ENCODE measurements around the gene ENTPD2. TPM values are rescaled to one million over a fixed set of nuclear protein-coding genes. Genes with fewer than 3 reads are reported as not detected.

Gene ENTPD2
- total and polyA plus RNA-seq, 10 of the 15 experiments (the other 5 are each of a cell fraction or from before 2014, with no cell fraction given): 0.15 to 1.8 (median 0.65) TPM; not detected in 2

DNA sequence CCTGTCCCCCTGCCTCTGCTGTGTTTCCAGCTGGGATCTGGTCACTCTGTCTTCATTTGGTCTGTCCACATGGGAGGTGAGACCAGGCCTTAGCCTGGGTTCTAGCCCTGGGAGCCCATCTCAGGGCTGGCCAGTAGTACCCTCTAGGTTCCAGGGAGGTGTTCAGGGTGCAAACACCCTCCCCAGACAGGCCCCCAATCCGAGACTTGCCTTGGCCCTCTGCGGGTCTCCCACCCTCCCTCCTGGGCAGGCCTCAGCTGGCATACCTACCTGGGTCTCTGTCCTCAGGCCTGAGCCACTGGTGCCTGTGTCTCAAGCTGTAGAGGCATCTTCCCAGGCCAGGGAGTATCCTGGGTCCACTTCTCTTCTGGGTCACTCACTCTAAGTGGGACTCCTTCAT, 17.4 kb upstream of the ENTPD2 start (continued):
- TF ChIP-seq, protein P1, sequence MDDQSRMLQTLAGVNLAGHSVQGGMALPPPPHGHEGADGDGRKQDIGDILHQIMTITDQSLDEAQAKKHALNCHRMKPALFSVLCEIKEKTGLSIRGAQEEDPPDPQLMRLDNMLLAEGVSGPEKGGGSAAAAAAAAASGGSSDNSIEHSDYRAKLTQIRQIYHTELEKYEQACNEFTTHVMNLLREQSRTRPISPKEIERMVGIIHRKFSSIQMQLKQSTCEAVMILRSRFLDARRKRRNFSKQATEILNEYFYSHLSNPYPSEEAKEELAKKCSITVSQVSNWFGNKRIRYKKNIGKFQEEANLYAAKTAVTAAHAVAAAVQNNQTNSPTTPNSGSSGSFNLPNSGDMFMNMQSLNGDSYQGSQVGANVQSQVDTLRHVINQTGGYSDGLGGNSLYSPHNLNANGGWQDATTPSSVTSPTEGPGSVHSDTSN (IDR thresholded peaks at IDR 0.05; ENCODE audit: insufficient replicate concordance, low read depth, low read length): no peak

GRCh38 chr9:137070906-137071275, 17.0 kb upstream of the ENTPD2 start:
- CTCF ChIA-PET: interaction anchor here (0.7 to 7.9 kb wide), 12 partner anchors 10 to 278 kb away, joined by 3 to 80 read pairs (median 8); partner anchors contain the start of genes CYSRT1, MAN1B1 and RNF208
- 11% methylated on average over 6 of the region's 6 CpGs for WGBS (ENCODE audit: insufficient coverage, insufficient replicate concordance, low lambda C conversion rate, missing lambda C conversion rate)
- intact Hi-C loops (cut with micrococcal nuclease; ENCODE audit: unreplicated experiment) (no loop called here), in situ Hi-C loops (cut with MboI) (no loop called here)
- H3K27ac ChIP-seq (ENCODE audit: control insufficient read depth, insufficient read depth): peak overlapping the region; percentile 70
- H3K4me1 ChIP-seq (ENCODE audit: control insufficient read depth, insufficient read depth, low read length): peaks cover 33% of the 10 kb centered on the region
- H3K9me3 ChIP-seq (replicated peaks; ENCODE audit: control insufficient read depth, insufficient read depth, low read length): no peaks in the 10 kb centered on the region
- no peaks in the 10 kb centered on the region for H3K27me3 ChIP-seq (replicated peaks in 1 of 2; ENCODE audit: control insufficient read depth in 2 of 2, insufficient read depth in 2 of 2, low read length in 1 of 2)
- SMC1A ChIA-PET (ENCODE audit: uncharacterized antibody, unreplicated experiment): interaction anchor here (1.1 to 7.2 kb wide), 5 partner anchors 11 to 36 kb away, joined by 3 to 30 read pairs (median 6); partner anchors contain the start of gene MAN1B1
- H3K4me2 ChIP-seq (ENCODE audit: control insufficient read depth, insufficient read depth): peak overlapping the region; percentile 98
- FAIRE-seq: no peak
- peak overlapping the region; percentile 54 for H2AFZ ChIP-seq (ENCODE audit: control insufficient read depth, low read depth, low read length)
- BruUV-seq (replicated peaks): no TSS peak
- POLR2A ChIA-PET: interaction anchor here (0.5 to 3.5 kb wide), 15 partner anchors 12 to 189 kb away, joined by 3 to 22 read pairs (median 4); partner anchors contain the start of genes CYSRT1, MAN1B1, TPRN and TUBB4B
- TF ChIP-seq NFXL1 (IDR thresholded peaks at IDR 0.05; ENCODE audit: borderline replicate concordance): no peak
- no peak for TF ChIP-seq KAT2A (conservative IDR thresholded peaks at IDR 0.05; ENCODE audit: control insufficient read depth, low read depth, low read length)
- TF ChIP-seq MEF2B (IDR thresholded peaks at IDR 0.05; ENCODE audit: partially characterized antibody, poor library complexity, severe bottlenecking): peak; percentile 82
- TF ChIP-seq HDGF (IDR thresholded peaks at IDR 0.05): peak; percentile 17; the same call in 1 of the 2 replicates
- TF ChIP-seq EZH2 (IDR thresholded peaks at IDR 0.05; ENCODE audit: borderline replicate concordance, control insufficient read depth, low read depth, low read length): no peak
- peak; percentile 9; the same call in 1 of the 2 replicates for TF ChIP-seq GATAD2B (conservative IDR thresholded peaks at IDR 0.05; ENCODE audit: low read depth)
- peaks cover 7% of the 10 kb centered on the region for H3K79me2 ChIP-seq (ENCODE audit: control insufficient read depth, insufficient read depth, low read length)
- ATAC-seq: peak; percentile 32
- H3K4me3 ChIP-seq: peak overlapping the region; percentile 72; the same call in 1 of the 2 replicates
- RAD21 ChIA-PET (ENCODE audit: unreplicated experiment): interaction anchor here (1.0 to 5.0 kb wide), 9 partner anchors 13 to 282 kb away, joined by 4 to 24 read pairs (median 7); partner anchors contain the start of genes FUT7 and MAN1B1
- no peak for DNase-seq (ENCODE audit: low read depth, low spot score)
- no peaks in the 10 kb centered on the region for H4K20me1 ChIP-seq (ENCODE audit: control insufficient read depth, insufficient read depth)
- no peaks in the 10 kb centered on the region; a peak in 1 of 4 replicates for H3K36me3 ChIP-seq (ENCODE audit: control insufficient read depth in 2 of 2, insufficient read depth in 2 of 2, low read length in 1 of 2)
- H3K9ac ChIP-seq (ENCODE audit: control insufficient read depth, insufficient read depth, low read length): peak overlapping the region; percentile 69
